Common myeloid progenitor, CD34-positive (primary cell): ENCODE data around the gene GAPVD1.
A peak's percentile ranks its signal among the peaks of the same experiment; 100 is the strongest.

Experiments used
- CTCF ChIA-PET: fragments of 350-600 bp; sonication (Branson Sonifier 250); formaldehyde crosslinking; loops from one replicate; lab custom pipeline; 2021; ENCODE audit warnings: antibody characterized with exemption; lab: Charles Lee
- POLR2A ChIA-PET: fragments of 350-600 bp; sonication (Branson Sonifier 250); formaldehyde crosslinking; loops from one replicate; lab custom pipeline; 2021; ENCODE audit warnings: antibody characterized with exemption; lab: Charles Lee
- DNase-seq, 3 donors: peaks; one replicate each; pipeline versions ENCODE4 v3.0.0 to v3.0.0-alpha.2; 2013
- H3K27ac ChIP-seq, 2 experiments: 1 replicate in 1 of 2; 2 replicates in 1 of 2; pipeline ENCODE4 v1.7.0; 2013; ENCODE audit warnings: inconsistent platforms in 2 of 2, low read length in 2 of 2, mild to moderate bottlenecking in 2 of 2, low read depth in 1 of 2, moderate library complexity in 1 of 2; ENCODE audit not compliant: severe bottlenecking in 2 of 2, insufficient read depth in 1 of 2, poor library complexity in 1 of 2
- H3K27me3 ChIP-seq, 5 experiments: replicated peaks in 2 of 5; 1 replicate in 3 of 5; 2 replicates in 2 of 5; pipeline versions ENCODE4 v1.6.1 to v1.7.0; 2013; ENCODE audit warnings: low read length in 4 of 5, mild to moderate bottlenecking in 2 of 5, moderate library complexity in 2 of 5, inconsistent platforms in 1 of 5; ENCODE audit not compliant: insufficient read depth in 5 of 5, control insufficient read depth in 4 of 5
- H3K36me3 ChIP-seq, 4 experiments: 1 replicate in 2 of 4; 2 replicates in 2 of 4; pipeline versions ENCODE4 v1.6.1 to v1.7.0; 2013; ENCODE audit warnings: low read length in 3 of 4, control low read depth in 1 of 4, mild to moderate bottlenecking in 1 of 4; ENCODE audit not compliant: control insufficient read depth in 4 of 4, insufficient read depth in 4 of 4
- H3K4me1 ChIP-seq, 4 experiments: 1 replicate in 3 of 4; 2 replicates in 1 of 4; pipeline versions ENCODE4 v1.6.1 to v1.7.1; 2013; ENCODE audit warnings: low read length in 3 of 4, mild to moderate bottlenecking in 3 of 4, control low read depth in 1 of 4, inconsistent platforms in 1 of 4, moderate library complexity in 1 of 4; ENCODE audit not compliant: control insufficient read depth in 4 of 4, insufficient read depth in 4 of 4; ENCODE audit errors: control extremely low read depth in 1 of 4
- H3K4me3 ChIP-seq, 7 experiments: 1 replicate in 4 of 7; 2 replicates in 3 of 7; pipeline versions ENCODE4 v1.5.1 to v1.7.0; 2013; ENCODE audit warnings: mild to moderate bottlenecking in 7 of 7, low read length in 6 of 7, moderate library complexity in 6 of 7, inconsistent platforms in 2 of 7, low read depth in 2 of 7, control low read depth in 1 of 7; ENCODE audit not compliant: insufficient read depth in 4 of 7, control insufficient read depth in 1 of 7; ENCODE audit errors: extremely low read depth in 1 of 7
- H3K9me3 ChIP-seq, 5 experiments: 1 replicate in 4 of 5; 2 replicates in 1 of 5; pipeline versions ENCODE4 v1.6.1 to v1.7.1; 2013; ENCODE audit warnings: low read length in 4 of 5, mild to moderate bottlenecking in 2 of 5, inconsistent platforms in 1 of 5, low read depth in 1 of 5, moderate library complexity in 1 of 5; ENCODE audit not compliant: control insufficient read depth in 4 of 5, insufficient read depth in 2 of 5; ENCODE audit errors: control extremely low read depth in 1 of 5
- WGBS: methylation state at CpG from one replicate; pipeline ENCODE4 v1.1.5; 2013; ENCODE audit not compliant: insufficient coverage; 5-methylcytosine and 5-hydroxymethylcytosine counted together

The GAPVD1 gene

GRCh38 chr9:125410522-125410894 is 148.9 kb downstream of the GAPVD1 start:
- ChIA-PET POLR2A (no interaction called here), CTCF (no interaction called here)
- 85% methylated on average over 21 of the region's 24 CpGs for WGBS
- Histone ChIP-seq H3K4me1 (peaks cover 0 to 14% (median 10%) of the 10 kb centered on the region in 4 experiments), H3K27me3 (peaks cover 0 to 23% (median 0%) of the 10 kb centered on the region in 5 experiments), H3K27ac (no peak overlapping the region), H3K36me3 (no peaks in the 10 kb centered on the region), H3K9me3 (no peaks in the 10 kb centered on the region), H3K4me3 (peak overlapping the region in 2 of 7 experiments; percentile 26 to 50)
- no peak for DNase-seq

DNA sequence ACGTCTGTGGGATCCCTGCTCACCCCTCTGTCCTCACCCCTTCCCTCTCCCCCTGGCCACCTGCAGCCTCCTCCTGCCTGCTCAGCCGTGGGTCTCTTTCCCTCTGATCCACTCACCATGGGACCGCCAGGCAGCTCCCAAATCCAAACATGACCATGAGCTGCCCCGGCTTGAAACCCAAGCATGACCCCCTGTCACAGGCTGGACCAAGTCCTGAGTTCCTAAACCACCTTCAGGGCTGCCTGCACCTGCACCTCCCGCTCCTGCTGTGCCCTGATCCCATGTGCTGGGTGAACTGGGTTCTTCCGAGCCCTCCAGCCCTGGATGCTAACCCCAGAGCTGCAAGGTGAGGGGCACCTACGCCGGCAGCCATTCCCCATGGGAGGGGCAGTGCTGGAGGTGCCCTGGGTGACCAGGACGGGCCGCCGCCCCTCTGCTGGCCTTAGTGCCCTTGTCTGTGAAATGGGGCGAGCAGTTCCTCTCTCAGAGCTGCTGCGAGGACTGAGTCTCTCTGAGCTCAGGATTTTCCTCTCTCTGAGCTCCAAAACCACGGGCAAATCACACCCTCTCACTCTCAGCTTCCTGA is 149.6 kb downstream of the GAPVD1 start:
- Histone ChIP-seq H3K4me3 (peak overlapping the region in 1 of 7 experiments; percentile 13), H3K4me1 (peaks cover 0 to 14% (median 10%) of the 10 kb centered on the region in 4 experiments), H3K27ac (no peak overlapping the region), H3K27me3 (peaks cover 0 to 23% (median 0%) of the 10 kb centered on the region in 5 experiments), H3K9me3 (no peaks in the 10 kb centered on the region), H3K36me3 (no peaks in the 10 kb centered on the region)
- CTCF ChIA-PET = interaction anchor here (0.7 to 1.0 kb wide), 3 partner anchors 108 to 968 kb away, joined by 3 read pairs; no protein-coding TSS in a partner anchor
- POLR2A ChIA-PET = interaction anchor here (0.6 kb wide), 1 partner anchor 149 kb away, joined by 3 read pairs; no protein-coding TSS in a partner anchor
- no peak for DNase-seq
- WGBS = 94% methylated on average over 11 of the region's 14 CpGs

GRCh38 chr9:125412166-125412565 is 150.5 kb downstream of the GAPVD1 start:
- DNase-seq = no peak
- Histone ChIP-seq H3K27me3 (peaks cover 0 to 18% (median 0%) of the 10 kb centered on the region in 5 experiments), H3K4me1 (peaks cover 0 to 14% (median 10%) of the 10 kb centered on the region in 4 experiments), H3K4me3 (no peak overlapping the region), H3K27ac (no peak overlapping the region), H3K9me3 (no peaks in the 10 kb centered on the region), H3K36me3 (no peaks in the 10 kb centered on the region)
- ChIA-PET CTCF (interaction anchor here (0.7 to 1.0 kb wide), 3 partner anchors 107 to 967 kb away, joined by 3 read pairs; no protein-coding TSS in a partner anchor), POLR2A (no interaction called here)
- WGBS = 87% methylated on average over 5 of the region's 10 CpGs

DNA sequence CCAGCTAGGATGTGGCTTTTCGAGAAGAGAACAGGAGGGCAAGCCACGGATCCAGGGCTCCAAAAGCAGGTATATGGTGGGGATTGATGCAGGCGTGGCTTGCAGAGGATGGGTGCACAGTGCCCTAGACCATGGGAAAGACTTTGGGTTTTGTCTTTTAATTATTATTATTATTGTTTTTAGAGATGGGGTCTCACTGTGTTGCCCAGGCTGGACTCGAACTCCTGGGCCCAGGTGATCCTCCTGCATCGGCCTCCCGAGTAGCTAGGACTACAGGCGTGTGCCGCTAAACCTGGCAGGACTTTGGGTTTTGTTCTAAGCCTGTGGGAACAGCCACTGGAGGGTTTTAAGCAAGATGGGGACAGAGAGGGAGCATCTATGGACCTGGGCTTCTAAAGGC is 152.0 kb downstream of the GAPVD1 start:
- H3K4me3 ChIP-seq = no peak overlapping the region
- no peaks in the 10 kb centered on the region for H3K9me3 ChIP-seq
- POLR2A ChIA-PET = no interaction called here
- H3K27me3 ChIP-seq = peaks cover 0 to 12% (median 0%) of the 10 kb centered on the region in 5 experiments
- peaks cover 0 to 2% (median under 1%) of the 10 kb centered on the region in 4 experiments for H3K4me1 ChIP-seq
- CTCF ChIA-PET = interaction anchor here (0.9 kb wide), 1 partner anchor 816 kb away, joined by 3 read pairs; no protein-coding TSS in a partner anchor
- DNase-seq = no peak
- WGBS = 98% methylated on average over 8 of the region's 8 CpGs
- H3K27ac ChIP-seq = no peak overlapping the region
- H3K36me3 ChIP-seq = no peaks in the 10 kb centered on the region

GRCh38 chr9:125415583-125416460 is 154.2 kb downstream of the GAPVD1 start:
- H3K27ac ChIP-seq = no peak overlapping the region
- DNase-seq = no peak
- POLR2A ChIA-PET = interaction anchor here (0.5 kb wide), 1 partner anchor 168 kb away, joined by 5 read pairs; no protein-coding TSS in a partner anchor
- no peak overlapping the region for H3K4me3 ChIP-seq
- no peaks in the 10 kb centered on the region for H3K4me1 ChIP-seq
- 95% methylated on average over 20 of the region's 23 CpGs for WGBS
- no peaks in the 10 kb centered on the region for H3K9me3 ChIP-seq
- no peaks in the 10 kb centered on the region for H3K27me3 ChIP-seq
- CTCF ChIA-PET = no interaction called here
- no peaks in the 10 kb centered on the region for H3K36me3 ChIP-seq

DNA sequence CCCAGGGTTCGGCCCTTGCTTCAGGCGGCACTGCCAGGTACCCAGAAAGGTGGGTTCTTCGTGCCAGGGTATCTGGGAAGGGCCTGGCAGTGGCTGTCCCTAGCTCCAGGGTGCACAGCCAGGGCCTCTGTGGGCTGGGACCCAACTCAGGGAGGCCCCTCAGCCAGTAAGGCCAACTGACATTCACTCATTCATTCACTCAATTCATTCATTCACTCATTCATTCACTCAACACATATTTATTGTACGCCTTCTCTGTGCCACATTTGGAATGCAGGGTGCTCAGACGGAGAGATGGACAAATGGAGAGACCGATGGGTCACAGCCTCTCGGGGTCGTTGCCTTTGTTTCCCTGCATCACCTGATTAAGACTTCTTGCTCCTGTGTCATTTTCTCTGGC is 154.9 kb downstream of the GAPVD1 start:
- no peak for DNase-seq
- no peaks in the 10 kb centered on the region for H3K36me3 ChIP-seq
- no peaks in the 10 kb centered on the region for H3K27me3 ChIP-seq
- POLR2A ChIA-PET = interaction anchor here (0.5 kb wide), 1 partner anchor 168 kb away, joined by 5 read pairs; no protein-coding TSS in a partner anchor
- WGBS = 100% methylated on average over 8 of the region's 8 CpGs
- H3K4me1 ChIP-seq = no peaks in the 10 kb centered on the region
- no peaks in the 10 kb centered on the region for H3K9me3 ChIP-seq
- H3K4me3 ChIP-seq = no peak overlapping the region
- H3K27ac ChIP-seq = no peak overlapping the region
- CTCF ChIA-PET = no interaction called here
